IMR-90 (cell line): ENCODE results near the gene BRF1. TPM values are rescaled to one million over a fixed set of nuclear protein-coding genes. Genes with fewer than 3 reads are reported as not detected.

Experiments
- ATAC-seq: fragments of 200-7000 bp; cut with Tn5 transposase; 2 replicates; pipeline ENCODE4 v1.9.1; 2020; ENCODE audit warnings: low read depth, mild to moderate bottlenecking, moderate library complexity
- BruUV-seq: library from RNA; stranded (reverse); fragments of 400-500 nt; replicated peaks from 2 replicates; lab custom pipeline; 2021; lab: Mats Ljungman, UMichigan
- CTCF ChIA-PET: fragments of 300-600 bp; formaldehyde crosslinking; extraction: SDS; loops from one replicate; lab custom pipeline; 2021; ENCODE audit warnings: antibody characterized with exemption; lab: Yijun Ruan, JAX
- POLR2A ChIA-PET: fragments of 300-600 bp; sonication (Branson Sonifier 250); formaldehyde crosslinking; loops from one replicate; lab custom pipeline; 2022; ENCODE audit warnings: antibody characterized with exemption; ENCODE audit not compliant: unreplicated experiment; lab: Charles Lee
- DNase-seq: peaks from one replicate; pipeline ENCODE4 v3.0.0; 2013
- H2AFZ ChIP-seq: replicated peaks from 2 replicates; pipeline ENCODE3; 2013; ENCODE audit warnings: low read length, mild to moderate bottlenecking; ENCODE audit not compliant: poor library complexity
- H2AK5ac ChIP-seq: 2 replicates; pipeline ENCODE4 v1.6.1; 2013; ENCODE audit warnings: low read depth, low read length, inconsistent platforms
- H2AK9ac ChIP-seq: replicated peaks from 2 replicates; pipeline ENCODE3; 2013; ENCODE audit warnings: mild to moderate bottlenecking, low read depth, low read length, moderate library complexity; ENCODE audit not compliant: poor library complexity
- H2BK120ac ChIP-seq: 2 replicates; pipeline ENCODE4 v1.6.1; 2013; ENCODE audit warnings: low read depth, low read length, inconsistent platforms
- H2BK15ac ChIP-seq: 3 replicates; pipeline ENCODE4 v1.6.1; 2013; ENCODE audit warnings: low read depth, low read length, inconsistent platforms
- H2BK20ac ChIP-seq: 2 replicates; pipeline ENCODE4 v1.6.1; 2013; ENCODE audit warnings: low read depth, mild to moderate bottlenecking, inconsistent platforms, low read length, moderate library complexity
- H2BK5ac ChIP-seq: 2 replicates; pipeline ENCODE4 v1.6.1; 2013; ENCODE audit warnings: mild to moderate bottlenecking, low read depth, low read length, inconsistent platforms; ENCODE audit not compliant: poor library complexity, severe bottlenecking
- H3K14ac ChIP-seq: replicated peaks from 2 replicates; pipeline ENCODE4 v1.6.1; 2013; ENCODE audit warnings: low read depth, low read length, inconsistent platforms
- H3K18ac ChIP-seq: 2 replicates; pipeline ENCODE4 v1.6.1; 2013; ENCODE audit warnings: low read depth, low read length, control low read depth
- H3K23ac ChIP-seq: 2 replicates; pipeline ENCODE4 v1.6.1; 2013; ENCODE audit warnings: low read depth, low read length, inconsistent platforms
- H3K27ac ChIP-seq: 2 replicates; pipeline ENCODE4 v1.5.1; 2013; ENCODE audit warnings: mild to moderate bottlenecking, control low read depth, low read length; ENCODE audit not compliant: insufficient read depth
- H3K27me3 ChIP-seq: 2 replicates; pipeline ENCODE4 v1.6.1; 2013; ENCODE audit warnings: low read length; ENCODE audit not compliant: control insufficient read depth, insufficient read depth
- H3K36me3 ChIP-seq: 2 replicates; pipeline ENCODE4 v1.6.1; 2013; ENCODE audit warnings: low read length, mixed read lengths; ENCODE audit not compliant: control insufficient read depth, insufficient read depth
- H3K4ac ChIP-seq: 2 replicates; pipeline ENCODE4 v1.6.1; 2013; ENCODE audit warnings: low read depth, low read length, inconsistent platforms
- H3K4me1 ChIP-seq: 2 replicates; pipeline ENCODE4 v1.6.1; 2013; ENCODE audit warnings: low read length, mixed read lengths; ENCODE audit not compliant: control insufficient read depth, insufficient read depth
- H3K4me2 ChIP-seq: 2 replicates; pipeline ENCODE4 v1.6.1; 2013; ENCODE audit warnings: low read depth, mild to moderate bottlenecking, control low read depth, low read length, moderate library complexity
- H3K4me3 ChIP-seq: 2 replicates; pipeline ENCODE4 v1.5.1; 2013; ENCODE audit warnings: low read depth, mild to moderate bottlenecking, control low read depth, low read length, moderate library complexity; ENCODE audit not compliant: insufficient read depth
- H3K56ac ChIP-seq: 2 replicates; pipeline ENCODE4 v1.6.1; 2013; ENCODE audit warnings: low read length, inconsistent platforms; ENCODE audit not compliant: insufficient read depth; ENCODE audit errors: extremely low read depth
- H3K79me1 ChIP-seq, 2 experiments: 2 replicates each; pipeline ENCODE4 v1.6.1; 2013; ENCODE audit warnings: low read length in 2 of 2, inconsistent platforms in 1 of 2, low read depth in 1 of 2
- H3K9ac ChIP-seq: 2 replicates; pipeline ENCODE4 v1.6.1; 2013; ENCODE audit warnings: low read depth, low read length, control low read depth
- H3K9me1 ChIP-seq: 2 replicates; pipeline ENCODE4 v1.6.1; 2013; ENCODE audit warnings: low read length, inconsistent platforms; ENCODE audit not compliant: insufficient read depth
- H3K9me3 ChIP-seq: 2 replicates; pipeline ENCODE4 v1.6.1; 2013; ENCODE audit warnings: low read length; ENCODE audit not compliant: control insufficient read depth, insufficient read depth
- H4K20me1 ChIP-seq: 2 replicates; pipeline ENCODE4 v1.6.1; 2013; ENCODE audit warnings: low read length, inconsistent platforms; ENCODE audit not compliant: insufficient read depth
- H4K5ac ChIP-seq: 2 replicates; pipeline ENCODE4 v1.6.1; 2013; ENCODE audit warnings: mild to moderate bottlenecking, low read depth, low read length, control low read depth
- H4K8ac ChIP-seq, 2 experiments: 2 replicates each; pipeline ENCODE4 v1.6.1; 2013; ENCODE audit warnings: low read depth in 2 of 2, low read length in 2 of 2, control low read depth in 1 of 2, inconsistent platforms in 1 of 2
- H4K91ac ChIP-seq: 2 replicates; pipeline ENCODE4 v1.6.1; 2013; ENCODE audit warnings: low read depth, low read length, inconsistent platforms; ENCODE audit not compliant: insufficient read depth
- BHLHE40 ChIP-seq: fragments of 150-350 bp; IDR thresholded peaks from 2 replicates; pipeline ENCODE4 v1.6.1; 2016; ENCODE audit warnings: mild to moderate bottlenecking, low read depth, low read length
- MXI1 ChIP-seq: IDR thresholded peaks from 2 replicates; pipeline ENCODE4 v1.6.1; 2012; ENCODE audit warnings: low read depth, mild to moderate bottlenecking, low read length, moderate library complexity, borderline replicate concordance
- POLR2A ChIP-seq: IDR thresholded peaks from 2 replicates; pipeline ENCODE4 v1.6.1; 2012; ENCODE audit warnings: mild to moderate bottlenecking, low read depth, low read length
- SMC3 ChIP-seq: fragments of 150-350 bp; IDR thresholded peaks from 2 replicates; pipeline ENCODE4 v1.6.1; 2016; ENCODE audit warnings: low read depth, mild to moderate bottlenecking, antibody characterized with exemption, low read length, moderate library complexity
- WGBS, 2 experiments: methylation state at CpG; one replicate each; pipeline versions ENCODE4 v1.1.5 to v1.1.7; 2013; ENCODE audit warnings: missing lambda C conversion rate in 2 of 2; ENCODE audit not compliant: insufficient read length in 1 of 2; ENCODE audit errors: extremely low coverage in 2 of 2; 5-methylcytosine and 5-hydroxymethylcytosine counted together
- dilution Hi-C: fragments of 300-500 bp; cut with HindIII; formaldehyde crosslinking; loops from one replicate; pipeline ENCODE4 v1.14.3; 2018; ENCODE audit warnings: low sequenced_read_pairs; ENCODE audit not compliant: unreplicated experiment
- in situ Hi-C: fragments of 300-500 bp; cut with MboI; formaldehyde crosslinking; loops from 3 replicates; pipeline ENCODE4 v1.14.3; 2019; ENCODE audit warnings: low sequenced_read_pairs, inconsistent platforms, mixed read lengths
- intact Hi-C: fragments of 100-400 bp; cut with micrococcal nuclease; formaldehyde crosslinking; loops from 2 replicates; pipeline ENCODE4 v1.10.0; 2022
- polyA plus RNA-seq, 3 experiments: library from polyadenylated mRNA; depleted of rRNA; stranded (reverse); fragments of >200 nt; gene quantifications; 2 replicates each; pipeline ENCODE4 v1.2.3, GENCODE V29; 2012; ENCODE audit warnings: low replicate concordance in 1 of 3
- total RNA-seq: library from RNA; depleted of rRNA; stranded (reverse); fragments of >200 nt; gene quantifications from 2 replicates; pipeline ENCODE4 v1.2.3, GENCODE V29; 2012

The BRF1 gene
- total and polyA plus RNA-seq, 2 of the 4 experiments (the other 2 are of a cell fraction), result 12.4 to 16.7 TPM

DNA sequence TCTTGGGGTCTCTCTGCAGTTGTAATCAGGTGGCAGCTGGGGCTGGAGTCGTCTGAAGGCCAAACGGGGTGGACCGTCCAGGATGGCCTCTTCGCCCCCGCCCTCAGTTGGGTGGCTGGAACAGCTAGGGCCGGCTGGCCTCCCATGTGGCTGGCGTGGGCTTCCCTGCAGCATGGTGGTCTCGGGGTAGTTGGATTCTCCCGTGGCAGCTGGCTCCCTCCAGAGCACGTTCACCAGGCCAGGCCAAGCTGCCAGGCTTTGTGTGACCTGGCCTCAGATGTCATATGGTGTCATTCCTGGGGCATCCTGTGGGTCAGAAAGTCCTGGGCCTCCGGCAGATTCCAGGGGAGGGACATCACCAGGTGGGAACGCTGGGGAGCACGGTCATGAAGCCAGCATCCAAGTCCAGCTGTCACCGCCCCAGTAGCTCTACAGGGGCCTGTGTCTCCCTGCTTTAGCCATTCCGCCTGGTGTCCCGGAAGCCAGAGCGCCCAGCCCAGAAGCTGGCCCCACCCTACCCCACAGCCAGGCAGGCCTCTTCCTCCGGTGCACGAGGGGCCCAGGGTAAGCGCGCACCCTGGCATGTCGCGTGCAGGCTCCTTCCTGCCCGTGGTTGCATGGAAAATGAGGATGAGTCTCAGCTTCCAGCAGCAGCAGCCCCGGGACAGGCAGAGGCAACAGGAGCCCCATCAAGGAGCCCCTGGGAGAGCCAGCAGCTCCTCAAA, 118.3 kb downstream of the BRF1 start:
- no peak overlapping the region for H2BK20ac ChIP-seq
- no peak overlapping the region for H3K23ac ChIP-seq
- no peaks in the 10 kb centered on the region for H3K9me1 ChIP-seq
- intact Hi-C loops (loop anchor here (5.0 kb wide), 1 partner anchor 90 kb away; no protein-coding TSS in a partner anchor), dilution Hi-C loops (no loop called here), in situ Hi-C loops (no loop called here)
- H2AK5ac ChIP-seq, result no peak overlapping the region
- no peak overlapping the region for H3K4me3 ChIP-seq
- TF ChIP-seq SMC3, result no peak
- no peak for TF ChIP-seq POLR2A
- TF ChIP-seq BHLHE40, result no peak
- no peak for TF ChIP-seq MXI1
- H4K8ac ChIP-seq, result no peak overlapping the region
- no peak overlapping the region for H3K9ac ChIP-seq
- H3K79me1 ChIP-seq, result no peaks in the 10 kb centered on the region
- H3K4me2 ChIP-seq, result no peak overlapping the region
- no peak overlapping the region for H2BK5ac ChIP-seq
- no peak overlapping the region for H3K14ac ChIP-seq
- H3K27me3 ChIP-seq, result peaks cover 17% of the 10 kb centered on the region; the same call in 1 of the 2 replicates
- H3K36me3 ChIP-seq, result no peaks in the 10 kb centered on the region
- DNase-seq (no peak), ATAC-seq (no peak)
- H3K4ac ChIP-seq, result no peak overlapping the region
- no peaks in the 10 kb centered on the region for H3K9me3 ChIP-seq
- H3K4me1 ChIP-seq, result peaks cover 2% of the 10 kb centered on the region; the same call in 1 of the 2 replicates
- BruUV-seq, result no TSS peak
- peak overlapping the region; percentile 78 for H2AK9ac ChIP-seq
- 0 out of 2 replicates have a peak, but pooled peaks cover 4% of the 10 kb centered on the region for H4K20me1 ChIP-seq
- no peak overlapping the region for H3K27ac ChIP-seq
- H4K5ac ChIP-seq, result no peak overlapping the region
- WGBS, 2 experiments, result 67% methylated on average over 3 of the region's 25 CpGs; no CpG with 5 or more reads in 1 of the 2 experiments
- ChIA-PET POLR2A (no interaction called here), CTCF (no interaction called here)
- no peak overlapping the region for H2BK120ac ChIP-seq
- H2BK15ac ChIP-seq, result no peak overlapping the region
- H2AFZ ChIP-seq, result peak overlapping the region; percentile 43
- no peak overlapping the region for H3K18ac ChIP-seq
- no peak overlapping the region for H4K91ac ChIP-seq
- no peak overlapping the region for H3K56ac ChIP-seq
